ENCODE results near the gene PLXDC2. TPM values are rescaled to one million over a fixed set of nuclear protein-coding genes. Genes with fewer than 3 reads are reported as not detected.

The PLXDC2 gene
- total RNA-seq, 1 donor from 2014 or later: 12.2 TPM

DNA sequence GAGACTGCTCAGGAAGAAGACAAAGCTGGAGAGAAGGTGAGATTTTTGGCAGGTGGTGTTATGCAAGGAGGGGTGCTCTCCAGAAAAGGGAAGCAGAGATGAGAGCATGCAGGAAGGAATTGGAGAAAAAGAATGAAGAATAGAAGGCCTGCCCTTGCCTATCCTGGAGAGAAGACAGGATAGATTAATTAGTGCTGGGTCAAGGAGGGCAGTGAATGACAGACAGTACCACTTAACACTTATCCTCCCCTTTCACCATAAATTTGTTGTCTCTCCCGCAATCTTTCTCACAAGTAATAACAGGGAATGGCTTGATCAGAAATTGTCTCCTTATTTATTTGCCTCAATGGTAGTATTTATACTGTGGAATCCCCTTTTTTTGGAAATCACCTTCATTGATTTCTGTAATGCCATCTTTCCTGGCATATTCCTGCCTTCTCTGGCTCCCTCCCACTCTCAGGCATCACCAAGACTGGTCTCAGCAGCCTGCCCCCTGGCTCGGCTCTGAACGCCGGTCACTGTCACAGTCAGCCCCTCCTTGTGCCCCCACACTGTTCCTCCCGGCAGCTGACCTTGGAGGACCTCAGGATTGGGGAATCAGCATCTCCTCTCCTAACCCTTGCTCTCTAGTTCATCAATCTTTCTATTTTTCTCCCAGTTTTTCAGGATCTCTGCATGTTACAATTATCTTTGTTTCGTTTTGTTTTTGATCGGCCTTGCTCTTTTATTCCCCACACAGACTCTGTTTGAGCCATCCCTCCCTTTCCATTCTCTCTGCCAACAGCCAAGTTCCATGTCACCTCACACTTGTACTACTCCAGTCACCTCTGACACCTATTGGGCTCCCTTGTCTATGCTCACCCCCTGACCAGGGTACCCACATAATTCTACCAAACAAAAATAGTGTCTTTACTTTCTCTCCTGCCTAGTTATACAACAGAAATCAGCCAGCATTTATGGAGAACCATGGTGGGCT, 294.2 kb downstream of the PLXDC2 start:
- ATAC-seq (ENCODE audit: poor library complexity) (no peak), DNase-seq (no peak)
- intact Hi-C loops (cut with DNase I): no loop called here

GRCh38 chr10:20114179-20114578, 297.9 kb downstream of the PLXDC2 start:
- ATAC-seq (ENCODE audit: poor library complexity): no peak
- no peak for DNase-seq
- intact Hi-C loops (cut with DNase I): no loop called here

GRCh38 chr10:20115894-20116293, 299.7 kb downstream of the PLXDC2 start:
- ATAC-seq (ENCODE audit: poor library complexity) (no peak), DNase-seq (no peak)
- intact Hi-C loops (cut with DNase I): no loop called here

DNA sequence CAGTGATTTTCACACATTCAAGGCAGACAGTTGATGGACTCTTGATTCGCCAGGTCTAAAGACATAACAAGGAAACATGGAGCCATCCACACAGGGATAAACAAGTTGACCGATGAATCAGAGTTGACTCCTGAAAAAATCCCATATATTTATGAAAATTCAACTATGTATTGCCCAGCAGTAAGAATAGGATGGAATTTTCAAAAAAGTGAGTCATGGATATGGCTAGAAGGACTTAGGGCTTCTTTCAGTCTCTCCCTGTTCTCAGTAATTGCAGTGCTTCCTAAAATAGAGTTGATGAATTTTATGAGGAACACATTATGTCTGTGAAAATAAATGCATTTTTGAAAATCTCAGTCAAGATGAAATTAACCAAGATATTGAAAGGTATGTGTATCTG, 301.2 kb downstream of the PLXDC2 start:
- DNase-seq (no peak), ATAC-seq (ENCODE audit: poor library complexity) (no peak)
- intact Hi-C loops (cut with DNase I): no loop called here

DNA sequence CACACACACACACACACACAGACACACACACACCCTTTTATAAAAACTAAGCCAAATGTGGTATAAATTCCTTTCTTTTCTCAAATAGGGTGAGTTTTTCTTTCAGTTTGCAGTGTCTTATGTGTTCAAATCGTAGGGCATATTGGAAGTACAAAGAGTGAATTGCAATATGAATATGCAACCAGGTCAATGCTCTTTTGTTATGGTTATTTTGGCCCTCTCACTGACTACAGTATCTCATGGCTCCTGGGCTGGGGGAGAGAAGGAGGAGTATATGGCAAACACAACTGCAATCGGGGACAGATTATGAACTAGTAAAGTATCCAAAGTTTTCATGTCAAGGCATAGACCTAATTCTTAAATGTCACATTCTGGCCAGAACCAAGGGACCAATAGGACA, 301.9 kb downstream of the PLXDC2 start:
- intact Hi-C loops (cut with DNase I): no loop called here
- DNase-seq: no peak
- no peak for ATAC-seq (ENCODE audit: poor library complexity)

DNA sequence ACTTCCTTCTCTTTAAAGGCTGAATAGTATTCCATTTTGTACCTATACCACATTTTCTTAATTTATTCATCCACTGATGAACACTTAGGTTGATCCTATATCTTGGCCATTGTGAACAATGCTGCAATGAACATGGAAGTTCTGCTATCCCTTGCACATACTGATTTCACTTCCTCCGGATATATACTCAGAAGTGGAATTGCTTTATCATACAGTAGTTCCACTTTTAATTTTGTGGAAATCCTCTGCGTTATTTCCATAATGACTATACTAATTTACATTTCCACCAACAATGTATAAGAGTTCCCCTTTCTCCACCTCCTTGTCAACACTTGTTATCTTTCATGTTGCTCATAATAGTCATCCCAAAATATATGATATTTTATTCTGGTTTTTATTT, 312.6 kb downstream of the PLXDC2 start:
- ATAC-seq (ENCODE audit: poor library complexity): no peak
- DNase-seq: no peak
- intact Hi-C loops (cut with DNase I): no loop called here

- intact Hi-C loops (cut with DNase I): no loop called here
- ATAC-seq (ENCODE audit: poor library complexity) (no peak), DNase-seq (no peak)
These were observed 316.6 kb downstream of the PLXDC2 start for GRCh38 chr10:20132816-20133215.

DNA sequence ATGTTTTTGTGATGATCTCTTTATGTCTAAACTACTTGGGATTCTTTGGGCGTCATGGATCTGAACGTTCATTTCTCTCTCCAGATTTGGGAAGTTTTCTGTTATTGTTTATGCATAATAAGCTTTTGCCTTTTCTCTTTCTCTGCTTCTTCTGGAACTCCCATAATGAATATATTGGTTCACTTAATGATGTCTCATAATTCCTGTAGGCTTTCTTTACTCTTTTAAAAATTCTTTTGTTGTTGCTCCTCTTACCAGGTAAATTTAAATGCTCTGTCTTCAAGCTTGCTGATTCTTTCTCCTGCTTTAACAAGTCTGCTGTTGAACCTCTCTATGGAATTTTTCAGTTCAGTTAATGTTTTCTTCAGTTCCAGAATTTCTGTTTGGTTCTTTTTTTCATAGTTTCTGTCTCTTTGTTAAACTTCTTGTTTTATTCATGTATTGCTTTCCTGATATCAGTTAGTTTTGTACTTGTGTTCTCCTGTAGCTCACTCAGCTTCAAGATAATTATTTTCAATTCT, 317.5 kb downstream of the PLXDC2 start:
- ATAC-seq (ENCODE audit: poor library complexity): no peak
- intact Hi-C loops (cut with DNase I): no loop called here
- no peak for DNase-seq

- DNase-seq (no peak), ATAC-seq (ENCODE audit: poor library complexity) (no peak)
- intact Hi-C loops (cut with DNase I): no loop called here
These were observed 326.1 kb downstream of the PLXDC2 start for GRCh38 chr10:20142311-20142710.

- no peak for ATAC-seq (ENCODE audit: poor library complexity)
These were observed 328.0 kb downstream of the PLXDC2 start for GRCh38 chr10:20144268-20144667.

DNA sequence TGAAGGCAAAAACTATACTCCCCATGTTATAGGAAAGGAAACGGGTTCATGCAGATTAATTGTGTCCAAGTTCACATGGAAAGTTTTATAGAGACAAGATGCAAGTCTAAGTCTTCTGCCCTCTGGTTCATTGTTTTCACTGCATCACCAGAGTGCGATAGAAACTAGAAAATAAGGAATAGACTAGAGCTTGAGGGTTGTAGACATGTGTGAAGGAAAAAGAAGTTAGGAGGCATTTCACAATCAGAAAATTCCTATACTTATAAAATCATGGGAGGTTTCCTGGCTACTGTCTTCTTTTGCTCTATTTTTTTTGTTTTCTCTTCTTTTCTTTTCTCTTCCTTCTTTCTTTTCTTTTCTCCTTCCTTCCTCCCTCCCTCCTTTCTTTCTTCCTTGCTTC, 329.8 kb downstream of the PLXDC2 start:
- DNase-seq (no peak), ATAC-seq (ENCODE audit: poor library complexity) (no peak)
- intact Hi-C loops (cut with DNase I): no loop called here

More at GRCh38 chr10:20144268-20144667, 328.0 kb downstream of the PLXDC2 start:
- intact Hi-C loops (cut with DNase I): no loop called here
- no peak for DNase-seq

DNA sequence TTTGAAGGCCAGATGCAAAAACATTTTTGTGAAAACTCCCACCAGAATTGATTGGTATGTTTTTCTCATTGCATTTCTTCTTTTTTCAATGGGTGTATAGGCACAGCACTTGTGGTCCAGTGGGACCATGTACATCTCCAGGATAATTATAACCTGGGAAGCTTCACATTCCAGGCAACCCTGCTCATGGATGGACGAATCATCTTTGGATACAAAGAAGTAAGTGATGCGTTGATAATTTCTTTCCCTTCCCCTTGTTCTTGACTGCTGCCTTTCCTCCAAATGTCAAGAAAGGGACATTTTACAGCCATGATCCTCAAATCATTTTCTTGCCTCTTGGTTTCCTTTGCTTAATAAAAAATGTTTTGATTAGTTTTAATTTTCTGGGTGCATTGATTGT, 331.5 kb downstream of the PLXDC2 start:
- ATAC-seq (ENCODE audit: poor library complexity): no peak
- intact Hi-C loops (cut with DNase I): no loop called here
- no peak for DNase-seq

DNA sequence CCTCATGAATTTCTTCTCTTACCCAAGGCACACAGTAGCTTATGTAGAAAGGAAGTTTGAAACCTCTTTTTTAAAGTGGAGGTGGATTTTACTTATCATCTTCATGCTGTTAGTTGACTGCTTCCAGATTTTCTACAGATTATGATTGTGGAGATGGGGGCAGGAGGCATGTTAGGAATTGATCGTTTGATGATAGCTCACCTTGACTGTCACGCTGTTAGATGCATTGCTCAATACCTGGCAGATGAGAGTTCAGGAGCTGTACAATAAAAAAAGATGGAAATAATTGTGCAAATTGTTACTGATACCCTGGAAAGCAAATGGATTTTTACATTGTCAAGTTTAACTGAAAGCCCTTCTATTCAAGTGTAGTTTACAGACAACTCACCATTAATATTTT, 340.3 kb downstream of the PLXDC2 start:
- ATAC-seq (ENCODE audit: poor library complexity) (no peak), DNase-seq (no peak)
- intact Hi-C loops (cut with DNase I): no loop called here

GRCh38 chr10:20157314-20157713, 341.1 kb downstream of the PLXDC2 start:
- ATAC-seq (ENCODE audit: poor library complexity): no peak
- no peak for DNase-seq
- intact Hi-C loops (cut with DNase I): no loop called here

DNA sequence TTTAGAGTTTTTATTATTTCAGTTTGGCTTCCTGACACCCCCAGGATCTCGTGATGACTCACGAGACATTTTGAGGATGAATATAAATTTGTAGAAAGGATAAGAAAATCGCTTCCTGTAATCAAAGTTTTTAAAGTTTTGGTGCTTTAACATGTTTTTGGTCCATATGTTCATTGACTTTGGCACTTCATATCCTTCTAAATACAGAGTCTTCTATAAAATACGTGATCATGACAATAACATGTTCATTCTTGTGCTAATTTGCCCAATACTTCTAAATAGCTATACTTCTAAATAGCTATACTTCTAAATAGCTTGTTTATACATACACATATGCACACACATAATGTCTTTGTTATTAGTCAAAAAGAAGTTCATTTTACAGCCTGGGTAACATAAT, 341.9 kb downstream of the PLXDC2 start:
- intact Hi-C loops (cut with DNase I): no loop called here
- ATAC-seq (ENCODE audit: poor library complexity) (no peak), DNase-seq (no peak)

- DNase-seq (no peak), ATAC-seq (ENCODE audit: poor library complexity) (no peak)
- intact Hi-C loops (cut with DNase I): no loop called here
These were observed 345.9 kb downstream of the PLXDC2 start for GRCh38 chr10:20162123-20162522.

DNA sequence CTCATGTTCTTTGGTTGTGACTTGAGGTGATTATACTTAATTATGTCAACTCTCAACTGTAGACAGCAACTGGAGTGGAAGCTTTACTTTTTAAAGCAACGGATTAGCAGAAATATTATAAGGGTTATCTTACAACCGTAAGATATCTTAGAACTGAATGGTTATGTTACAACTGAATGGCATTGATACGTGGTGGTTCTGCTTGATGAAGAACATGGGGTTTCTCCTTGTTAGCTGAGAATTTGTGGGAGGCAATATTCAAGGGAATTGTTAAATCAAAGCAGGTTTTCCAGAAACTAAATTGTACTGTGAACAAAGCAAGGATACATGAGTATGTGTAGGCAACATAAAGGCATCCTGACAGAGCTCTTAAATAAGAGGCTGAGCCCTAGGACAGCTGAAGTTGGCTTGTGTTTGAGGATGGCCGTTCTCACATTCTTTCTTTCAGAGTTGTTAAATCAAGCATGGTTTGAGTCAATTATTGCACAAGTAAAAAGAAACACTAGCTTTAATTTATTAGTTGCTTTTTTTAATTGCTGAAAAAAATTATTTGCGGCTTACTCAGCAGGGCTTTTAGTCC, 350.0 kb downstream of the PLXDC2 start:
- no peak for ATAC-seq (ENCODE audit: poor library complexity)
- DNase-seq: no peak
- intact Hi-C loops (cut with DNase I): no loop called here

DNA sequence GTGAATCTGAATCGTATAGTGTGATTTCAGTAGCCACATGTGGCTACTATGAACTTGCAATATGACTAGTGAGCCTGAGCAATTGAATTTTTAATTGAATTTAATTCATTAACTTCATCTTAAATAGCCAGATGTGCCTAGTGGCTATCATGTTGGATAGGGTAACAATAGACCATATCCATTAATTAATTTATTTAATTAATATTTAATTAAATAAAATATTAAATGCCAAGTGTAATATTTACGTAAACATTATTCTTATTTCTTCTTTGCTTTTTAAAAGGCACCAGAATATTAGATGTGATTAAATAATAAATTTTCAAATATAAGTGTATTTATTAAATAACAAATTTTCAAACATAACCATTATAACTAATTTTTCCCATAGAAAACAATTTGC, 354.4 kb downstream of the PLXDC2 start:
- intact Hi-C loops (cut with DNase I): no loop called here
- DNase-seq (no peak), ATAC-seq (ENCODE audit: poor library complexity) (no peak)

GRCh38 chr10:20173046-20173445, 356.8 kb downstream of the PLXDC2 start:
- DNase-seq (no peak), ATAC-seq (ENCODE audit: poor library complexity) (no peak)
- intact Hi-C loops (cut with DNase I): no loop called here

DNA sequence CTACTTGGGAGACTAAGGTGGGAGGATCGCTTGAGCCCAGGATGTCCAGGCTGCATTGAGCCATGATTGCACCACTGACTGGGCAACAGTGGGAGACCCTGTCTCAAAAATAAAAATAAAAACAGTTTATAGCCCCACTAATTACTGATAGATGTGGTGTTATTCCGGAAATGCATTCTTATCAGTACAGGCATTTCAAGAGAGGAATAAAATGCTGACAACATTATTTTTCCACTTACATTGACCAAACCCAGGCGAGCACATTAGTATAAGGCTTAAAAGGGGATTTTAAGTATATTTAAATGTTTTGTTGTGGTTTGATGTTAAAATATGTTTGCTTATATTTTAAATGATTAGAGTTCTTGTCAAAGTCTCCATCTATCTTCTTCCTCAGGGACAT, 359.5 kb downstream of the PLXDC2 start:
- ATAC-seq (ENCODE audit: poor library complexity) (no peak), DNase-seq (no peak)
- intact Hi-C loops (cut with DNase I): no loop called here
